GM21825 (cell line): ENCODE results near the gene PLEKHM1.

Experiments used
- ATAC-seq: cut with Tn5 transposase; IDR thresholded peaks from one replicate; pipeline ENCODE4 v1.9.1; 2021; ENCODE audit warnings: mild to moderate bottlenecking, moderate library complexity; ENCODE audit not compliant: unreplicated experiment

The PLEKHM1 gene

GRCh38 chr17:45404870-45405249 lies 85.7 kb downstream of the PLEKHM1 start:
- no peak for ATAC-seq

GRCh38 chr17:45403906-45404490 lies 86.5 kb downstream of the PLEKHM1 start:
- no peak for ATAC-seq

GRCh38 chr17:45402916-45403315 lies 87.6 kb downstream of the PLEKHM1 start:
- ATAC-seq, result no peak

GRCh38 chr17:45398800-45399199 lies 91.7 kb downstream of the PLEKHM1 start:
- no peak for ATAC-seq

GRCh38 chr17:45397796-45398195 lies 92.7 kb downstream of the PLEKHM1 start:
- ATAC-seq, result no peak

- no peak for ATAC-seq
Measured at GRCh38 chr17:45396496-45397205, 93.9 kb downstream of the PLEKHM1 start.

- no peak for ATAC-seq
Measured at GRCh38 chr17:45395569-45396415, 94.7 kb downstream of the PLEKHM1 start.

- ATAC-seq, result no peak
Measured at GRCh38 chr17:45394913-45395568, 95.5 kb downstream of the PLEKHM1 start.

- ATAC-seq, result no peak
Measured at GRCh38 chr17:45394564-45394912, 96.0 kb downstream of the PLEKHM1 start.

GRCh38 chr17:45394091-45394490 lies 96.4 kb downstream of the PLEKHM1 start:
- ATAC-seq, result no peak

GRCh38 chr17:45393411-45393810 lies 97.1 kb downstream of the PLEKHM1 start:
- ATAC-seq, result no peak

- no peak for ATAC-seq
Measured at GRCh38 chr17:45391918-45392317, 98.6 kb downstream of the PLEKHM1 start.

- no peak for ATAC-seq
Measured at GRCh38 chr17:45391291-45391690, 99.2 kb downstream of the PLEKHM1 start.

- ATAC-seq, result no peak
Measured at GRCh38 chr17:45389354-45389753, 101.2 kb downstream of the PLEKHM1 start.

GRCh38 chr17:45388604-45389325 lies 101.8 kb downstream of the PLEKHM1 start:
- no peak for ATAC-seq

- no peak for ATAC-seq
Measured at GRCh38 chr17:45387739-45388138, 102.8 kb downstream of the PLEKHM1 start.

GRCh38 chr17:45386178-45386577 lies 104.3 kb downstream of the PLEKHM1 start:
- no peak for ATAC-seq
